A673 (cell line): ENCODE results near the gene GAS2.

Experiments used
- CTCF ChIP-seq: fragments of 300-800, 200-600 bp; sonication (generic); conservative IDR thresholded peaks from 2 replicates; pipeline ENCODE4 v1.5.1; 2017; ENCODE audit warnings: low read depth, mild to moderate bottlenecking, antibody characterized with exemption, low read length, moderate library complexity, mixed read lengths
- EZH2 ChIP-seq: fragments of 200-600 bp; sonication (generic); IDR thresholded peaks from 2 replicates; pipeline ENCODE4 v1.6.1; 2017; ENCODE audit warnings: borderline replicate concordance, low read depth, mild to moderate bottlenecking, mixed read lengths, antibody characterized with exemption, low read length; ENCODE audit not compliant: poor library complexity, severe bottlenecking

GRCh38 chr11:22734628-22735345 lies 68.4 kb downstream of the GAS2 start:
- no peak for TF ChIP-seq EZH2
- no peak for TF ChIP-seq CTCF
